ENCODE results near the gene FIGNL1. TPM values are rescaled to one million over a fixed set of nuclear protein-coding genes. Genes with fewer than 3 reads are reported as not detected.

The FIGNL1 gene
- total RNA-seq, 4 donors from 2014 or later: 0.80 to 6.2 (median 3.6) TPM

- TF ChIP-seq EP300 (IDR thresholded peaks at IDR 0.05; ENCODE audit: low read depth): no peak
- no peak for TF ChIP-seq CTCF (IDR thresholded peaks at IDR 0.05)
- no peak for TF ChIP-seq POLR2A (IDR thresholded peaks at IDR 0.05)
- no peak for TF ChIP-seq POLR2AphosphoS5 (IDR thresholded peaks at IDR 0.05)
Observed at GRCh38 chr7:50427518-50427917, 22.6 kb downstream of the FIGNL1 start.

GRCh38 chr7:50426280-50427045, 23.7 kb downstream of the FIGNL1 start:
- intact Hi-C loops (cut with DNase I; ENCODE audit: low total_unique reads): no loop called here
- no peaks in the 10 kb centered on the region for H3K4me1 ChIP-seq
- H3K27me3 ChIP-seq: no peaks in the 10 kb centered on the region
- no peak overlapping the region for H3K27ac ChIP-seq
- no peak for DNase-seq
- H3K36me3 ChIP-seq: no peaks in the 10 kb centered on the region
- no peaks in the 10 kb centered on the region for H3K9me3 ChIP-seq
- no peak for TF ChIP-seq POLR2A (IDR thresholded peaks at IDR 0.05)
- TF ChIP-seq EP300 (IDR thresholded peaks at IDR 0.05; ENCODE audit: low read depth): no peak
- TF ChIP-seq CTCF (IDR thresholded peaks at IDR 0.05): no peak
- TF ChIP-seq POLR2AphosphoS5 (IDR thresholded peaks at IDR 0.05): no peak
- in situ Hi-C loops (cut with MboI; ENCODE audit: low pct_ligation_motif_present in 1 of 4, low pct_unique_long_range_greater_than_20kb in 1 of 4, low sequenced_read_pairs in 3 of 4): loop anchor here in 1 of 4 donors (10.0 kb wide), 1 partner anchor 282 kb away; no protein-coding TSS in a partner anchor
- WGBS, 2 donors (ENCODE audit: low coverage in 1 of 2): 85% methylated on average over 5 of the region's 5 CpGs; no CpG with 5 or more reads in 1 of the 2 donors
- no peak overlapping the region for H3K4me3 ChIP-seq

More at GRCh38 chr7:50427518-50427917, 22.6 kb downstream of the FIGNL1 start:
- no peak overlapping the region for H3K4me3 ChIP-seq
- no peak for DNase-seq
- no peaks in the 10 kb centered on the region for H3K9me3 ChIP-seq
- no peaks in the 10 kb centered on the region for H3K27me3 ChIP-seq
- H3K4me1 ChIP-seq: no peaks in the 10 kb centered on the region
- intact Hi-C loops (cut with DNase I; ENCODE audit: low total_unique reads): no loop called here
- H3K36me3 ChIP-seq: no peaks in the 10 kb centered on the region
- in situ Hi-C loops (cut with MboI; ENCODE audit: low pct_ligation_motif_present in 1 of 4, low pct_unique_long_range_greater_than_20kb in 1 of 4, low sequenced_read_pairs in 3 of 4): loop anchor here in 1 of 4 donors (10.0 kb wide), 1 partner anchor 283 kb away; no protein-coding TSS in a partner anchor
- 81 to 84% methylated on average over 2 of the region's 2 CpGs for WGBS, 2 donors (ENCODE audit: low coverage in 1 of 2)
- no peak overlapping the region for H3K27ac ChIP-seq

GRCh38 chr7:50425318-50425717, 24.8 kb downstream of the FIGNL1 start:
- H3K27me3 ChIP-seq: no peaks in the 10 kb centered on the region
- WGBS, 2 donors (ENCODE audit: low coverage in 1 of 2): 94 to 96% methylated on average over 5 to 6 of the region's 6 CpGs
- H3K36me3 ChIP-seq: no peaks in the 10 kb centered on the region
- in situ Hi-C loops (cut with MboI; ENCODE audit: low pct_ligation_motif_present in 1 of 4, low pct_unique_long_range_greater_than_20kb in 1 of 4, low sequenced_read_pairs in 3 of 4): loop anchor here in 1 of 4 donors (10.0 kb wide), 1 partner anchor 281 kb away; no protein-coding TSS in a partner anchor
- no peak overlapping the region for H3K4me3 ChIP-seq
- intact Hi-C loops (cut with DNase I; ENCODE audit: low total_unique reads): no loop called here
- no peaks in the 10 kb centered on the region for H3K9me3 ChIP-seq
- no peak overlapping the region for H3K27ac ChIP-seq
- H3K4me1 ChIP-seq: no peaks in the 10 kb centered on the region
- TF ChIP-seq POLR2A (IDR thresholded peaks at IDR 0.05) (no peak), CTCF (IDR thresholded peaks at IDR 0.05) (no peak), EP300 (IDR thresholded peaks at IDR 0.05; ENCODE audit: low read depth) (no peak), POLR2AphosphoS5 (IDR thresholded peaks at IDR 0.05) (no peak)
- DNase-seq: no peak

- no peaks in the 10 kb centered on the region for H3K27me3 ChIP-seq
- WGBS, 2 donors (ENCODE audit: low coverage in 1 of 2): 68 to 90% methylated on average over 2 to 4 of the region's 4 CpGs
- no peaks in the 10 kb centered on the region for H3K36me3 ChIP-seq
- H3K4me3 ChIP-seq: no peak overlapping the region
- no peaks in the 10 kb centered on the region for H3K9me3 ChIP-seq
- in situ Hi-C loops (cut with MboI; ENCODE audit: low pct_ligation_motif_present in 1 of 4, low pct_unique_long_range_greater_than_20kb in 1 of 4, low sequenced_read_pairs in 3 of 4): loop anchor here in 1 of 4 donors (10.0 to 25.0 kb wide), 2 partner anchors 212 to 279 kb away; no protein-coding TSS in a partner anchor
- no peaks in the 10 kb centered on the region for H3K4me1 ChIP-seq
- TF ChIP-seq CTCF (IDR thresholded peaks at IDR 0.05) (no peak), POLR2AphosphoS5 (IDR thresholded peaks at IDR 0.05) (no peak), EP300 (IDR thresholded peaks at IDR 0.05; ENCODE audit: low read depth) (no peak), POLR2A (IDR thresholded peaks at IDR 0.05) (no peak)
- intact Hi-C loops (cut with DNase I; ENCODE audit: low total_unique reads): no loop called here
- no peak overlapping the region for H3K27ac ChIP-seq
- DNase-seq: no peak
Observed at GRCh38 chr7:50423860-50424259, 26.3 kb downstream of the FIGNL1 start.

Measured in transverse colon (tissue), 4 donors.